GM11168 (cell line): ENCODE data around the gene CRB1.
"Not testable (repeated sequence)": the region's sequence is repeated elsewhere in the genome, so short reads cannot be mapped to it uniquely, and the experiment has no call there.

Experiments
- in situ Hi-C: fragments of 300-500 bp; cut with MboI; formaldehyde crosslinking; loops from one replicate; pipeline ENCODE4 v1.12.0; 2022; ENCODE audit warnings: low sequenced_read_pairs; ENCODE audit not compliant: unreplicated experiment

CRB1 gene

GRCh38 chr1:197444755-197445154 lies 176.7 kb downstream of the CRB1 start:
- in situ Hi-C loops, result no loop called here

DNA sequence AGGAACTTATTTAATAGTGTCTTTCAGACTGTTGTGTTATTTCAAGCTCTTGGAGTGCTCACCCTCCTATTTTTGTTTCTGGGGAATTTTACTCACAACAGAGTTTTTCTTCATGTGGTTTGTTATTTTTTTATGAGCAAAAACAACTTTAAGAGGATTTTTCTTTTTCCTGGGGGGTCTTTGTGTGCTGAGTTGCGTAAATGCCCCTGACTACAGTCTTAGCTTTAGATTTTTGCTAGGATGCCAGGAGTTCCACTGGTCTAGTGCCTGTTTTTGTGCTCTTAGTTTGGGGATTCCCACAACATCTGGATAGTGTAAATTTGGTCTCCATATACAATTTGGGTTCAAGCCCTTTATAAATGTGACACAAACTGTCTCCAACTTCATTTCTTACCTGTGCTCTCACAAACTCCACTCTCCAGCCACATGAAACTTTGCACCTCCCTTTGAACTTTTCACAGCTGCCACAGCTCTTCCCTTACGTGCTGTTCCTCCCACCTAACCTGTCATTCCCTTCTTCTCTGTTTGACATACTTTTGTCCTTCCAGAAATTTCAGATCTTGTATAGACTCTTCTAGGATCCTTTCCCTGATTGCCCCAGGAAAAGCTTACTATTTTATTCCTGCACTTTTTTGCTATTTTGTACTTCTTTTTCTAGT lies 180.2 kb downstream of the CRB1 start:
- in situ Hi-C loops, result no loop called here

DNA sequence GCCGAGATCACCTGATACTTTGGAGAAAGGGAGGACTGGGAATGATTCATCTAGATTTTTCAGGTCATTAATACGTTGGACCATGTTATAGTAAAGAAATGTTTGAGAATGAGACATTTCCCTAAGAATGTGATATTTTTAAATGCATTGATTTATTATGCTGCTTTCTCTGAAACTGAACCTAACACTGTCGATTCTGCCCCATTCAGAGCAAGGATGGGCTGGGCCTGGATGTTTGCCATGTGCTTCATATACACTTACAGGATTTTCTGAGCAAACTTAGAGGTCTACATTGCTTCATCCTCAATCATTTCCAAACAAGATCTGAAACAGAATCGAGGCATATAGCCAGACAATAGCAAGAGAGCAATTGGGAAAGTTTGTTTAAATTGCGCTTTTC lies 183.3 kb downstream of the CRB1 start:
- in situ Hi-C loops, result no loop called here

DNA sequence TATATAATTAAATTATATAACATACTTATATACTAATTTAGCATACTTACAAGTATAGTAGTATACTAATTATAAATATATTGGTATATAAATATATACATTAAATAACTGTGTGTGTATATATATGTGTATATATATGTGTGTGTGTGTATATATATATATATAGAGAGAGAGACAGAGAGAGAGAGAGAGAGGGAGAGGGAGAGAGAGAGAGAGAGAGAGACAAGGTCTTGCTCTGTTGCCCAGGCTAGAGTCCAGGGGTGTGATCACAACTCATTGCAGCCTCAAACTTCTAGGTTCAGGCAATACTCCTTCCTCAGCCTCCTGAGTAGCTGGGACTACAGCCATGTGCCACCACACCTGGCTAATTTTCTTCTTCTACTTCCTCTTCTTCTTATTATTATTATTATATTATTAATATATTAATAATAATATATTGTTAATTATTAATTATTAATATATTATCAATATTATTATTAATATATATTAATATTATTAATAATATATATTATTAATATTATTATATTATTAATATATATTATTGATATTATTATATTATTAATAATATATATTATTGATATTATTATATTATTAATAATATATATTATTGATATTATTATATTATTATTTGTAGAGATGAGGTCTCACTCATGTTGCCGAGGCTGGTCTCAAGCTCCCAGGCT lies 185.5 kb downstream of the CRB1 start:
- in situ Hi-C loops, result no loop called here

GRCh38 chr1:197462539-197462938 lies 194.5 kb downstream of the CRB1 start:
- in situ Hi-C loops, result no loop called here

DNA sequence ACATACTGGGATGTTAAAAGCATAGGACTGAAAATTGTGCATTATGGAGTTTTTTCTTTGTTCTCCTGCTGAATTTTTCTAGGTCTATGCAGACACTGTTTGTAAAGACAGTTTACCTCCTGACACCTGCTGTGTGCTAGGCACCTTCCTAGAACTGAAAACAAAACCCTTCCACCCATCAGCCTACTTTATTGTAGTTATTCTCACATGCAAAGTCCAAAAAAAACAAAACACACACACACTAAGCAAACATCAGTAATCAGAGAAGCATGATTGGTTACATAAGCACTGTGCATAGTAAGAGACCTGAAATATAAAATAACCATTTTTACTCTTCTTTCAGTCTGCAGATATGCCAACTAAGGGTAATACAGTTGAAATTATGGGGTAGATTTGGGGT lies 195.1 kb downstream of the CRB1 start:
- in situ Hi-C loops, result no loop called here

- in situ Hi-C loops, result no loop called here
Observed at GRCh38 chr1:197464044-197464443, 196.0 kb downstream of the CRB1 start.

- in situ Hi-C loops, result no loop called here
Observed at GRCh38 chr1:197465528-197466327, 197.7 kb downstream of the CRB1 start.

DNA sequence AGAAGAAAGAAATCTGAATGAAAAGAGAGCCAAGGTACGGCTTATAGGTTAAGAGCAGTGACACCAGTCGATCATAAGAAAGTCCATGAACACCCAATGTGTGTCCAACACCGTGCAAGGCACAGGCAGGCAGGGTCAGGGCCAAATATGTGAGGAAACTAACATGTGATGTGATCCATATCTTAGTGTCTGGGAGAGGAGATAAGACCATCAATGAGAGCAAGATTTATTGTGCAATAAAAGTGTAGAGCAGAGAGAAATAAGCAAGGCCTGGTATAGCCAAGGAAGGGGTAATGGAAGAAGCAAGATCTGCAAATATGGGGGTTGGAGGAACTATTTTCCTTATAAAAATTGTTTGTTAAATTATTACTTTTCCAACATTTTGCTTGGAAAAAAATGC lies 198.8 kb downstream of the CRB1 start:
- in situ Hi-C loops, result no loop called here

- in situ Hi-C loops, result no loop called here
Observed at GRCh38 chr1:197467881-197468280, 199.8 kb downstream of the CRB1 start.

GRCh38 chr1:197468543-197469175 lies 200.6 kb downstream of the CRB1 start:
- in situ Hi-C loops, result no loop called here

GRCh38 chr1:197469620-197470210 lies 201.7 kb downstream of the CRB1 start:
- in situ Hi-C loops, result no loop called here

GRCh38 chr1:197470330-197470729 lies 202.3 kb downstream of the CRB1 start:
- in situ Hi-C loops, result no loop called here

- in situ Hi-C loops, result no loop called here
Observed at GRCh38 chr1:197471248-197471985, 203.4 kb downstream of the CRB1 start.

DNA sequence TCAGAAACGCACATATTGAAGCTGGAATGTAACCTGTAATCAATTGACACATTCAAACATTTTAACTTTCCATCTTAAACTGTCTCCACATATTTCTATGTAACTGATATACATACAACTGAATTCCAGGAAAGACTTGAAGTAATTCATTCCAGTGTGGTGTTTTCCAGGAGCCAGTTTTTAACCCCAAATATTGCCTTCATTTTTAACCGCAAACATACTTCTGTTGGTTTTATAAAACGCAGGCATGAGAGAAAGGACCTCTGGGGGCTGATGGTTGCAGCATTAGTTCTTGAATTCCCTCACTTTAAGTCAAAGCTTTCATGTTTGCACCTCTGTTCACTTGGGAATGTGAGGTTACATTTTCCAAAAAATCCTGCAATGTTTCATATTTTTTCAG lies 204.1 kb downstream of the CRB1 start:
- in situ Hi-C loops, result no loop called here

DNA sequence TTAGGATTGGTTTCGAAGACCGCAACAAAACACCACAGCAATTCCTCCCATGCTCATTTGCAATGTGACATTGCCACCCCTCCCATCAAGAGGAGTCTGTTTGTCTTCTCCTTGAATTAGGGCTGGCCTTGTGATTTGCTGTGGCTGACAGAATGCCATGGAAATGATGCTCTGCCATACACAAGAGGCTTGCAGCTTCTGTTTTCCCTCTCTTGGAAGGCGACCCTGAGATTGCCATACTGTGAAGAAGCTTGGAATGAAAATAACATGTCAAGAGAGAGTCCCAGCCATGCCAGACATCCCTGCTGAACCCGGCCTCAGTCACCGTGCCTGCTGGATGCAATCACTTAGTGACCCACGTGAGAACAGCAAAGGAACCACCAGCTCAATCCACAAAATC lies 212.4 kb downstream of the CRB1 start:
- in situ Hi-C loops, result no loop called here

DNA sequence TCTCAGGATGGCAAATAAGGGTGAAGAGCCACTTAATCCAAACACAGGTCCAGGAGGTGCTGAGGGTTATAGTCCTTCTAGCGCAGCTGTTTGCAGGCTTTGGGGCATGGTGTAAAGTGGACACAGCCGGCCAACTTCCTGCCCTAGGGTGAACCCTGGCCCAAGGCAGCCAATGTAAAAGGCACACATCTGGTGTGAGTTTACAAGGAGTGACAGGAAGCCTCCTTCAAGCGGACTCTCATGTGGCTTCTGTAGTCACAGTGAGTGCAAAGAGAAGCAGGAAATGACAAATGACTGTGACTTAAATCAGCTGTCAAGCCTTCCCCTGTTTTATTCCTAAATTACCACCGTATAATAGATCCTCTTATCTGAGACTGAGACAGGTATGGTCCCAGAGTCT lies 213.0 kb downstream of the CRB1 start:
- in situ Hi-C loops, result no loop called here

- in situ Hi-C loops, result no loop called here
Observed at GRCh38 chr1:197485790-197486189, 217.7 kb downstream of the CRB1 start.

DNA sequence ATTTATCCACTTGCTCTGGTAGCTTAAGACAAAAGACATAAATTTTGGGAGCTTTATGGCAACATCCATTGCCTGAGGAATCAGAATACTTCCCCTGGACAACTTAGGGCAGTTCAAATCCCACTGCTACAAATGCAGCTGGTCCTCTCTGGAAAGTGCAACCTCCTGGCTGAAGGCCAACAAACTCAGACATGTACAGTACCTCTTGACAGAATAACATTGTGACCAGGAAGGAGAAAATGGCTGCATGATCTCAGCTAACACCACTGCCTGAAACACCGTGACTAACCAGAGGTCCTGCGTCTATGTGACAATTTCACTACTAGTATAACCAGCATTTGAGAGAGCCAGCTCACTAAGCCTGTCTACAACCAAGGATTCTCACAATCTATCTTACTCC lies 218.9 kb downstream of the CRB1 start:
- in situ Hi-C loops, result no loop called here

- in situ Hi-C loops, result not testable (repeated sequence)
Observed at GRCh38 chr1:197491505-197491904, 223.5 kb downstream of the CRB1 start.
